T-helper 2 cell treated with Interferon-gamma antibody and Interleukin-4, amounts not matched to agents 100 ng/mL and 5 ng/mL, for 36 hours (primary cell): ENCODE data around the gene NEURL1. TPM values are rescaled to one million over a fixed set of nuclear protein-coding genes. Genes with fewer than 3 reads are reported as not detected.
"Not testable (repeated sequence)": the region's sequence is repeated elsewhere in the genome, so short reads cannot be mapped to it uniquely, and the experiment has no call there.

ENCODE experiments used
- intact Hi-C: fragments of 100-400 bp; cut with micrococcal nuclease; formaldehyde crosslinking; loops from one replicate; pipeline ENCODE4 v1.15.1; 2023
- total RNA-seq: library from RNA; stranded (reverse); gene quantifications from 2 replicates; pipeline ENCODE4 v1.2.3, GENCODE V29; 2022

The NEURL1 gene
- total RNA-seq, 1 donor from 2014 or later = 1.5 TPM

- intact Hi-C loops = no loop called here
Observed at GRCh38 chr10:103512166-103512565, 18.7 kb downstream of the NEURL1 start.

- intact Hi-C loops = no loop called here
Observed at GRCh38 chr10:103512591-103513379, 19.3 kb downstream of the NEURL1 start.

- intact Hi-C loops = no loop called here
Observed at GRCh38 chr10:103513380-103514060, 20.0 kb downstream of the NEURL1 start.

- intact Hi-C loops = no loop called here
Observed at GRCh38 chr10:103514244-103514643, 20.7 kb downstream of the NEURL1 start.

GRCh38 chr10:103517234-103518085 is 24.0 kb downstream of the NEURL1 start:
- intact Hi-C loops = no loop called here

- intact Hi-C loops = no loop called here
Observed at GRCh38 chr10:103519798-103520197, 26.3 kb downstream of the NEURL1 start.

GRCh38 chr10:103522006-103522405 is 28.5 kb downstream of the NEURL1 start:
- intact Hi-C loops = not testable (repeated sequence)

- intact Hi-C loops = no loop called here
Observed at GRCh38 chr10:103523683-103524082, 30.2 kb downstream of the NEURL1 start.

- intact Hi-C loops = no loop called here
Observed at GRCh38 chr10:103525901-103526300, 32.4 kb downstream of the NEURL1 start.

GRCh38 chr10:103527476-103527875 is 34.0 kb downstream of the NEURL1 start:
- intact Hi-C loops = not testable (repeated sequence)

- intact Hi-C loops = no loop called here
Observed at GRCh38 chr10:103528549-103528948, 35.0 kb downstream of the NEURL1 start.

- intact Hi-C loops = no loop called here
Observed at GRCh38 chr10:103529539-103529938, 36.0 kb downstream of the NEURL1 start.

GRCh38 chr10:103533827-103534226 is 40.3 kb downstream of the NEURL1 start:
- intact Hi-C loops = no loop called here

- intact Hi-C loops = no loop called here
Observed at GRCh38 chr10:103534621-103535498, 41.4 kb downstream of the NEURL1 start.

- intact Hi-C loops = no loop called here
Observed at GRCh38 chr10:103535595-103535994, 42.1 kb downstream of the NEURL1 start.

GRCh38 chr10:103539751-103540150 is 46.2 kb downstream of the NEURL1 start:
- intact Hi-C loops = no loop called here

GRCh38 chr10:103540722-103541121 is 47.2 kb downstream of the NEURL1 start:
- intact Hi-C loops = no loop called here

GRCh38 chr10:103541616-103542015 is 48.1 kb downstream of the NEURL1 start:
- intact Hi-C loops = no loop called here

- intact Hi-C loops = no loop called here
Observed at GRCh38 chr10:103542764-103543616, 49.5 kb downstream of the NEURL1 start.
